C4-2B (cell line): Measurements from ENCODE around the gene RAD23B.

ENCODE experiments used
- ZFX ChIP-seq: fragments of 450-650 bp; IDR thresholded peaks from 2 replicates; pipeline ENCODE4 v1.6.1; 2017
- TF ChIP-seq, protein P1 (sequence below): fragments of 450-650 bp; conservative IDR thresholded peaks from 2 replicates; pipeline ENCODE4 v1.5.1; 2017; ENCODE audit warnings: mild to moderate bottlenecking

DNA sequence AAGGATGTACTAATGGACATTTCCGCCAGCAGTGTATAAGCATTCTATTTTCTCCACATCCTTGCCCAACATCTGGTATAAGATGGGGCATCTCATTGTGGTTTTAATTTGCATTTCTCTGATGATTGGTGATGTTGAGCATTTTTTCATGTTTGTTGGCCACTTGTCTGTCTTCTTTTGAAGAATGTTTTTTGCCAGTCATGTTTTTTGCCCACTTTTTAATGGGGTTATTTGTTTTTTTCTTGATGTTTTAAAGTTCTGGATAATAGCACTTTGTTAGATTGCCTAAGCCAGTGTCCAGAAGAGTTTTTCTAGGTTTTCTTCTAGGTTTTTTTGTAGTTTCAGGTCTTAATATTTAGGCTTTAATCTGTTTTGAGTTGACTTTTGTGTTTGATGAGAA is 31.7 kb downstream of the RAD23B start:
- TF ChIP-seq, protein P1, sequence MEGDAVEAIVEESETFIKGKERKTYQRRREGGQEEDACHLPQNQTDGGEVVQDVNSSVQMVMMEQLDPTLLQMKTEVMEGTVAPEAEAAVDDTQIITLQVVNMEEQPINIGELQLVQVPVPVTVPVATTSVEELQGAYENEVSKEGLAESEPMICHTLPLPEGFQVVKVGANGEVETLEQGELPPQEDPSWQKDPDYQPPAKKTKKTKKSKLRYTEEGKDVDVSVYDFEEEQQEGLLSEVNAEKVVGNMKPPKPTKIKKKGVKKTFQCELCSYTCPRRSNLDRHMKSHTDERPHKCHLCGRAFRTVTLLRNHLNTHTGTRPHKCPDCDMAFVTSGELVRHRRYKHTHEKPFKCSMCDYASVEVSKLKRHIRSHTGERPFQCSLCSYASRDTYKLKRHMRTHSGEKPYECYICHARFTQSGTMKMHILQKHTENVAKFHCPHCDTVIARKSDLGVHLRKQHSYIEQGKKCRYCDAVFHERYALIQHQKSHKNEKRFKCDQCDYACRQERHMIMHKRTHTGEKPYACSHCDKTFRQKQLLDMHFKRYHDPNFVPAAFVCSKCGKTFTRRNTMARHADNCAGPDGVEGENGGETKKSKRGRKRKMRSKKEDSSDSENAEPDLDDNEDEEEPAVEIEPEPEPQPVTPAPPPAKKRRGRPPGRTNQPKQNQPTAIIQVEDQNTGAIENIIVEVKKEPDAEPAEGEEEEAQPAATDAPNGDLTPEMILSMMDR: no peak
- TF ChIP-seq ZFX: no peak
